HEK293 (cell line): ENCODE results near the gene CREBBP.

Source experiments
- ATF2 ChIP-seq: fragments of 450-650 bp; formaldehyde crosslinking; IDR thresholded peaks from 2 replicates; pipeline ENCODE4 v1.5.1; 2016; ENCODE audit warnings: missing biosample characterization, missing genetic modification characterization, low read depth
- CTCF ChIP-seq: fragments of 450-650 bp; formaldehyde crosslinking; IDR thresholded peaks from 2 replicates; pipeline ENCODE4 v1.5.1; 2016; ENCODE audit warnings: missing biosample characterization, missing genetic modification characterization
- GLI4 ChIP-seq: fragments of 450-650 bp; formaldehyde crosslinking; IDR thresholded peaks from 2 replicates; pipeline ENCODE4 v1.5.1; 2016; ENCODE audit warnings: missing biosample characterization, missing genetic modification characterization
- MZF1 ChIP-seq: fragments of 450-650 bp; formaldehyde crosslinking; IDR thresholded peaks from 2 replicates; pipeline ENCODE4 v1.5.1; 2017; ENCODE audit warnings: missing biosample characterization, missing genetic modification characterization, borderline replicate concordance
- PRDM6 ChIP-seq: fragments of 450-650 bp; formaldehyde crosslinking; IDR thresholded peaks from 2 replicates; pipeline ENCODE4 v1.5.1; 2017; ENCODE audit warnings: missing biosample characterization, missing genetic modification characterization
- SALL2 ChIP-seq: fragments of 450-650 bp; formaldehyde crosslinking; IDR thresholded peaks from 2 replicates; pipeline ENCODE4 v1.5.0; 2017; ENCODE audit warnings: missing biosample characterization, mild to moderate bottlenecking, missing genetic modification characterization, borderline replicate concordance
- SCRT1 ChIP-seq: fragments of 450-650 bp; formaldehyde crosslinking; IDR thresholded peaks from 2 replicates; pipeline ENCODE4 v1.5.1; 2016; ENCODE audit warnings: missing biosample characterization, missing genetic modification characterization, borderline replicate concordance
- ZNF274 ChIP-seq, 2 experiments: fragments of 200-500 bp in 1 of 2; fragments of 450-650 bp in 1 of 2; sonication (Bioruptor generic) in 1 of 2; formaldehyde crosslinking in 1 of 2; IDR thresholded peaks; 2 replicates each; pipeline versions ENCODE4 v1.5.1 to v1.6.1; 2014 to 2016; ENCODE audit warnings: borderline replicate concordance in 1 of 2, inconsistent platforms in 1 of 2, low read length in 1 of 2, missing biosample characterization in 1 of 2, missing genetic modification characterization in 1 of 2
- ZNF513 ChIP-seq: fragments of 450-650 bp; IDR thresholded peaks from 2 replicates; pipeline ENCODE4 v1.5.1; 2018; ENCODE audit warnings: missing biosample characterization, missing genetic modification characterization
- ZNF670 ChIP-seq: fragments of 450-650 bp; formaldehyde crosslinking; IDR thresholded peaks from 2 replicates; pipeline ENCODE4 v1.5.1; 2016; ENCODE audit warnings: missing biosample characterization, missing genetic modification characterization, low read depth
- ZNF785 ChIP-seq: fragments of 450-650 bp; formaldehyde crosslinking; IDR thresholded peaks from 2 replicates; pipeline ENCODE4 v1.5.1; 2016; ENCODE audit warnings: missing biosample characterization, missing genetic modification characterization
- ZNF792 ChIP-seq: fragments of 450-650 bp; formaldehyde crosslinking; IDR thresholded peaks from 2 replicates; pipeline ENCODE4 v1.5.1; 2016; ENCODE audit warnings: missing biosample characterization, missing genetic modification characterization
- ZNF837 ChIP-seq: fragments of 450-650 bp; formaldehyde crosslinking; IDR thresholded peaks from 2 replicates; pipeline ENCODE4 v1.5.1; 2016; ENCODE audit warnings: missing biosample characterization, missing genetic modification characterization

GRCh38 chr16:3825940-3826339 lies 54.6 kb downstream of the CREBBP start:
- no peak for TF ChIP-seq ZNF792 (tag by site-specific recombination)
- no peak for TF ChIP-seq CTCF (tag by site-specific recombination)
- no peak for TF ChIP-seq ZNF785
- TF ChIP-seq ZNF670 (tag by site-specific recombination): no peak
- TF ChIP-seq SCRT1 (tag by site-specific recombination): no peak
- TF ChIP-seq GLI4 (tag by site-specific recombination): no peak
- TF ChIP-seq MZF1: no peak
- no peak for TF ChIP-seq PRDM6 (tag by site-specific recombination)
- TF ChIP-seq ZNF274 (IDR thresholded peaks at IDR 0.05; ENCODE audit: low read length): no peak
- TF ChIP-seq ZNF274 (tag by site-specific recombination; IDR thresholded peaks at IDR 0.05; ENCODE audit: borderline replicate concordance): no peak
- no peak for TF ChIP-seq ATF2 (tag by site-specific recombination)
- TF ChIP-seq ZNF513: no peak
- no peak for TF ChIP-seq SALL2
- TF ChIP-seq ZNF837 (tag by site-specific recombination): no peak
